Stimulated activated CD8-positive, alpha-beta memory T cell treated with anti-CD3 and anti-CD28 coated beads, Interleukin-7, amount 100 ng/mL, for 1 hour (primary cell): Measurements from ENCODE around the gene PUM1.
"Not testable (repeated sequence)": the region's sequence is repeated elsewhere in the genome, so short reads cannot be mapped to it uniquely, and the experiment has no call there.

ENCODE experiments used
- DNase-seq, 2 donors: peaks; one replicate each; pipeline ENCODE4 v3.0.0-alpha.2; 2020; ENCODE audit warnings: low read depth in 2 of 2

The PUM1 gene

DNA sequence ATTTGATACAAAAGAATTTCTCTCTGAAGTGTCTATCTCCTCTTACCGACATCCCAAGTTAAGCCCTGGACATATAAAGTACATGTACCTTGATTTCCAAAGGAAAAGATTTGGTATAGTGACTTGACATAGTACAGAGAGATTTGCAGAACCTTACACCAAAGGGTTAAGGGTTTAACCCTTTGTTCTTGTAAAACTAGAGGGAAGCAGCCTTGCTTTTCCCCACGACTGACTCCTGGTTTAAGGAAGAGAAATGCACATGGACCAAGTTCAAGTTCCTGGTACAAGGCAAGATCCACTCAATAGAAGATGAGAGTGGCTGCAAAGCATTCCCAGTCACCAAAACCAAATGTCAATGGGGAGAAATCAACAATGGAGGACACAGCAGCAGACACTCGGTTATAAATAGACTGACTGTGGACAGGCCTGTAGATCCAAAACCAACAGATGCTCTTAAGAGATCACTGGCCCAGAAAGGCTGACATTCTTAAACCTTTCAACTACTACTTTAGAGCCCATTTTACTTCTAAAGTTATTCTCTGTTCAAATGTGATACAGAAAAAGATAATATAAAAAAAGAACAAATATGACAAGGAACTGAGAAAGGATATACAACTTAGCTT, 69.4 kb downstream of the PUM1 start:
- no peak for DNase-seq

DNA sequence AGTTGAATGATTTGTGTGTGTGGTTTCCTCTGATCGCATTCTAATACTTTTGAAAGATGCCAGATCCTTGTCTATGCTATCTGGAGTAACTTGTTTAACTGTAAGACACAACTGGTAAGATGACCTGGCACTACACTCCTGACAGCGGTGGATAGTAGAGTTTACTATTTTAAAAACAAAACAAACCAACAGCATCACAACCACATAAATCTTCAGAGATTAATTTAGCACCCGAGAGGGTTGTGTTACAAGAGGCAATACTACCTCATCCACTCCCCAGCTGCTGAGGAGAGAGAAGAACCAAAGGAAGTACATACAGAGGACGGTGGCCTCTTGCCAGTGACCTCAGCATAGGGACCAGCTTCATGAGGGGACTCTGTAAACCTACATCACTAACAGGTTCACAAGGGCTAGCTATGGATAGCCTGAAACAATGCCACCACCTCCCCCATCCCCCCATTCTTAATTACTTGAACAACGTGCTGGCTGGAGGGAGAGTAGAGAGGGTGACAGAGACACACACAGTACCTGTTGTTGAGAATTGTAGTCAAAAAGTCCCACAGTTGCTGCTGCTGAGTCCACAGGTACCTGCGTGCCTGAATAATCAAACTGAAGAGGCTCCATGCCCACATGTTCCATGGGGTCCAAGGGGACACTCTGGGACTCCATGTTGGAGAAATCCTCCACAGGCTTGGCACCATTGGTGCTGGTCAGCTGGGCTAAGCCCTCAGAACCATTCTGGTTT, 73.5 kb downstream of the PUM1 start:
- DNase-seq: no peak

DNA sequence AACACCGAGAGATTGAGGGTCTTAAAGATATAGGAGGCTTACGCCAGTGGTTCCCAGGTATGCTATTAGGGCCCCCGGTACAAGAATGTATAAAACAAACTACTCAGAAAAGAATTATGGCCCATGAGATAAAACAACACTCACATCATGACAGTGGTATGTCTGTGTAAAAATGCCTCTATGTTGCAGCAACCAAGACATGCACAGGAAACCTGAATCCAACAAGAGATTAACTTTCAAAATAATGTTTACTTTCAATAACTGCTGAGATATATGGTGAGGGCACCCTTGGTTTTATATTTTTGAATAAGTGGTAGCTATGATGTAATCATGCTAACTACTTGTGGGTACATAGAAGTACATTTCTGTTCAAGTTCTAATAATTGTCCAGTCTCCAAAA, 74.9 kb downstream of the PUM1 start:
- no peak for DNase-seq

DNA sequence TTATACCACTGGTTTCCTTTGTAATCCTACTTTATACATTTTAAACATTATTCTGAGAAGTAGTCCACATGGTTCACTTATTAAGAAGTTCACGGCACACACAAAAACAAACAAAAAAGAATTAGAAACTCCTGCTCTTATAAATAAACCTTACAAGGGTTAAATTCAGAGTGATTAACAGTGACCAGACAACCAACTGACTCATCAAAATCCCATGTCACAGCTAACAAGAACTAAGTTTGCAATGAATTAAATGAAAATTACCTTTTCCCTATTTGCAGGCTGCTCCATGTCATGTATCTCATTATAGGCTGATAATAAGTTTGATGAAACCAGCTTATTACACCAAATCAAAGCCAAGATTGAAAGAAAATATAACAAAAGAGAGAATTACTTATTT, 77.5 kb downstream of the PUM1 start:
- no peak for DNase-seq

DNA sequence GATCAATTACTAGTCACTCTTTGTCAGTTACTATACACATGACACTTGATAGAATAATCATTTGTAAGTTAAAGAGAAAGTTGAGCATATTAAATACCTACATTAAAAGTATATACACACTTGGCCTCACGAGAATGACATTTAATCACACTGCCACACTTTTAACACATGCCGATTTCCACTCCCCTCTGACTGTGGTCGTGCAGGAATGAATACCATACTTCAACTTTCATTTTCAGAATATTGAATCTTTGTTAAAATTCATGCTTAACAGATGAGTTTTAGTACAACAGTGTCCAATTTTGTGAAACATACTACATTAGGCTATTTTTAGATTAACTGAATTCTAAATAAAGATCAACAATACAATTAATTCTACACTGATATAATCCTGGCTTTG, 78.8 kb downstream of the PUM1 start:
- DNase-seq: no peak

DNA sequence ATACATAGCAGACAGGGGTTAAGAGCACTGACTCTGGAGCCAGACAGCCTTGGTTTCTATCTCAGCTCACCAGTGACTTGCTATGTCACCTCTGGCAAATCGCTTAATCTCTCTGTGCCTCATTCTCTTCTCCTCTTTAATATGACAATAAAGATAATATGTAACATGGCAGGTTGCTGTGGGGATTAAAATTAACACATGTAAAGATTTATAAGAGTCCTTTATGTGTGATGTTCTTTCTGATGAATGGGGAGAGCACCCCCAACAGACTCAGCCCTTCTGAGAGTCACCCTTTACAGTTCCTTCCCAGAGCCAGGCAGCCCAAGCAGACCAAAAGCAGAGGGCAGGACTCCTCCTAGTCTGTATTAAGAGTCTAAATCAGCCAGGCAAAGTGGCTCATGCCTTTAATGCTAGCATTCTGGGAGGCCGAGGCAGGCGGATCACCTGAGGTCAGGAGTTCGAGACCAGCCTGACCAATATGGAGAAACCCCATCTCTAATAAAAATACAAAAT, 80.5 kb downstream of the PUM1 start:
- DNase-seq: no peak

DNA sequence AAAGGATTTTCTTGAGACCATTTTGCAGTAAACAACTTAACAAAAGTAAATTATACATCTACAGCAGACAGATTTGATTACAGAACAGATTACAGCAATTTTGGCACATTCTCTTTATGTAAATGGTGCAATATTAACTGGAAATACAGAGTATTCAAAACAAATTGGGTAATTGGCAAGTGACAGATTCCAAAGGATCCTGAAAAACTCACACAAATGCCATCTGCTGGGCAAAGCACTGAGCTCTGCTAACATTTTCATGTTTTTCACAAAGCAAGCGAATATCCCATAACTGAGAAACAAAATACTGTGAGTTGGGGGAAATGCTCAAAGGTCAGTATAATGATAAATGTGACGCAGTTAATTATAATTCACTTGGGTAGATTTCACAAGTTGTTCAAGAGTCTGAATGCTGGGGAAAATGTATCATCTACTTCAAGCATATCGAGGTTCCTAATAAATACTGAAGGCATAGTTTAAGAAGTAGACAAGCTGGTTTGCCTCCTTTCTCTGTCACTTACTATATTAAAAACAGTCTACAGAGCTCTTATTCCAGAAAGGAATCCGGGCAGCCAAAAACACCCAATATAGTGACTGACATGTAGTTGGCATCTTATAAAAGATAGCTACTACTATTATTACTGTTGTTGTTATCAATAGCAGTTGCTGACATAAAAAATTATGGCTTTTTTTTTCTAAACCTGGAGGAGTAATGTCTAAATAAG, 81.2 kb downstream of the PUM1 start:
- no peak for DNase-seq

DNA sequence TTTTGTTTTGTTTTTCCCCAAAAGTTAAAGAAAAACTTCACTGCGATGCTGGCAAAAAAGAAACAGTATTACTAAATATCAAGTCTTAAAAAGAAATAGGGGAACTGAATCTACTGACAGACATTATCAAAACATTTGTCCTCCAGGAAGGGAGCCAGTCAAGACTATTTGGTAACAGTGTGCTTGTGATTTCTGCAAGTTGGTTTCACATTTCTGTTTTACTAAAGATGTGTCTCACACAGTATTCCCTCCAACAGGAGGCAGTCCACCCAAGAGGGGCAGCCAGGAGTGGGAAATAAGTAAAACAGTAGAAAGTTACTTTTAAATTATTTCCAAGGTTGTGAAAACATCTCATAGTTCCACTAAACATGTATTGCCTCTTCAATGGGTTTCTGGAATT, 82.6 kb downstream of the PUM1 start:
- DNase-seq: no peak

DNA sequence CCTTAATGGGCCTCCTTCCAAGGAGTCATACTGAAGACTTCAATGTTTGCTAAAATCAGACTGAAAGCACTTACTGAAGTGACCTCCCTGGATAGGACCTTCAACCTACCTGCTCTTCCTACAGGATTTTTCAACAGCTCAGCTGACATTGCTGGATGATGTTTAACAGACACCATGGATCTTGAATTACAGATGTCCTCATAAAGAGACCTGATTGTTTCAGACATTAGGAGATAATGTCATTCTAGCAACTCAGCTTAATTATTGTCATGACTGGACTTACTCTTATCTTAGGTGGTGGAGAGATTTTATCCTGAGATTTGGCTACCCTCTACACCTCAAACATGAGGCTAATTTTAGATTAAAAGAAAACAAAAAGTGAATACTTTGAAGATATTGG, 83.1 kb downstream of the PUM1 start:
- no peak for DNase-seq

DNA sequence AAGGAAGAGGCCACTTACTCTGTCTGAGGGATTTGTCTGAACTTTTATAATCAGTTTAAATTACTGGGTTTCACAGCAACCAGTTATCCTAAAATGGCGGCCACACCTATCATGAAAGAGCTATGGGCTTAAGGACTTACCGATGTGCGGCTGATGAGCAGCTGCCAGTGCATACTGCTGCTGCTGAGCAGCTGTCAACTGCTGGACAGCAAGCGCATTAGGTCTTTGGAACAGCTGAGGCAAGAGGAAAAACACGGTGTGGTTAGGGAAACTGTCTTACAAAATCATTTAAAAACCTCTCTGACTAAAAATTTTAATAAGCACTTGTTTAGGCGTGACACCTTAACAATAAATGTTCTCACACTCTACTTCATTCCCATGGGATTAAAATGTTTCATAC, 84.3 kb downstream of the PUM1 start:
- no peak for DNase-seq

DNA sequence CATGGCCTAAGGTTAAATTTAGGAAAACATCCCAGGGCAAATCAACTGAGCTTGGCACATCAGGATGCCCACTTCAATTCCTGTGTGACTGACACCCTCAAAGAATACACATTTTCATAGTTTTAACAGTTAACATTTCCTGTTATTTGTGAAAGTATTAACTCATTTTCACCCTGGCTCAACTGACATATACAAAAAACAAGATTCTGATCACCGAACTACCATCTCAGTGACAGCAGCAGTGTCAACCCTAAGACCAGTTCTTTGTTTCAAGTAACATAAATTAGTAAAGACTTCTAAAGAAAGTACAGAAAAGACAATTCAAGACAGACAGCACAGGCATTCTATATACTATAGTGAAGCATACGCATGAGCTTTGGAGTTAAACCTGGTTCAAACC, 88.0 kb downstream of the PUM1 start:
- DNase-seq: no peak

DNA sequence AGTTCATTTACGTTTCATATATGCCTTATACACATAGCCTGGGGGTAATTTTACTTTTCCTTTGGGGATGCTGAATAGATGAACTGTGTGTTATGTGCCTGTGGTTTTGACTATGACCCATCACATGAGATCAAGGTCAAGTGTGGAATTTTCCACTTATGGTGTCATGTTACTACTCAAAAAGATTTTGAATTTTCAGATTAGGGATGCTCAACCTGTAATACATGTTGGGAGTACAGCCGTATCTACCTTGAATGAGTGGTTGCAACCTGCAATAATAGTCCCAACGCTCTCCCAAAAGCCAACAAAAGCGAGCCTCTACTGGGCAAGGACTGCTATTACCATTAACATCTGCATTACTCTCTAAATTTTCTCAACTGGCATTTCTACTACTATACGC, 88.4 kb downstream of the PUM1 start:
- DNase-seq: no peak

DNA sequence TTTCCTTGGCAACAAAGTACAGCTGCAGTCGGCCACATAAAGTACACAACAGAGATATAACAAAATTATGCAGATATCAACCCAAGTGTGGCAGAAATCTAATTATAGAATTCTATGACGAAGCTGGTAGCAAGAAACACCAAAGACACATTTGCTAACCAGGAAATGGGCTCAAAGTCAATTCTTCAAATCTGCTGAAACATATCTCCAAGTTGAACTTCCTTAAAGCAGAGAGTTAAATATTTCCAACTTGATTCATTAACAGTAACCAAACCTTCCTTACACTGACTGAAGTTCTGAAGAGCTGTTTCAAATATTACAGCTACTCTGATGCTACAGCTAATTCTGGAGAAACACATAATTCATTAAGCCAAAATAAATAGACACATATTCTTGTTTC, 89.4 kb downstream of the PUM1 start:
- no peak for DNase-seq

DNA sequence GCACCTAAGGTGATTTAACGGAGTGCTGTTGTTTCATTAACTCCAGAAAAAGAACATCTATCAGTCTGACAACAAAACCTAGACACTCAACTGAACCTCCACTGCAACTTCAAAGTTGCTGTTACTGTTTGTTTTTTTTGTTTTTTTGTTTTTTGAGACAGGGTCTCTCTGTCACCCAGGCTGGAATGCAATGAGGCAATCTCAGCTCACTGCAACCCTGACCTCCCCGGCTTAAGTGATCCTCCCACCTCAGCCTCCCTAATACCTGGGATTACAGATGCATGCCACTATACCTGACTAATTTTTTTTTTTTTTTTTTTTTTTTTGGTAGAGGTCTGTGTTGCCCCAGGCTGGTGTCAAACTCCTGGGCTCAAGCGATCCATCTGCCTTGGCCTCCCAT, 90.3 kb downstream of the PUM1 start:
- DNase-seq: no peak

DNA sequence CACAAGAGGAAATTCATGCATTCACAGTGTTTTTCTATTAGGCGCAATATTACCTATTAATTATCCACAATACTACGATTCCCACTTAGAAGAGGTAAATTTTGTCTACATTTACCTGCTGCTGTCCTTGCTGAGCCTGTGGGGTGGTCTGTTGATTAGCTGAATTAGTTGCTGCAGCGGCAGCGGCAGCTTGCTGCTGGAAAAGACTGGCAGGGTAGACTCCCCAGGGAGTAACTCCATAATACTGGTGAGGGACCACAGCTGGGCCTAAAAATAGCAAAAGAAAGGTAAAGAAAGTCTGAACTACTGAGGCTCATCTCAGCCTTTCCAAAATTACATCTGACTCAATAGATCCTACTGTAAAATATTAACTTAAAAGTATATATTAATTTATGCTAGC, 91.0 kb downstream of the PUM1 start:
- no peak for DNase-seq

DNA sequence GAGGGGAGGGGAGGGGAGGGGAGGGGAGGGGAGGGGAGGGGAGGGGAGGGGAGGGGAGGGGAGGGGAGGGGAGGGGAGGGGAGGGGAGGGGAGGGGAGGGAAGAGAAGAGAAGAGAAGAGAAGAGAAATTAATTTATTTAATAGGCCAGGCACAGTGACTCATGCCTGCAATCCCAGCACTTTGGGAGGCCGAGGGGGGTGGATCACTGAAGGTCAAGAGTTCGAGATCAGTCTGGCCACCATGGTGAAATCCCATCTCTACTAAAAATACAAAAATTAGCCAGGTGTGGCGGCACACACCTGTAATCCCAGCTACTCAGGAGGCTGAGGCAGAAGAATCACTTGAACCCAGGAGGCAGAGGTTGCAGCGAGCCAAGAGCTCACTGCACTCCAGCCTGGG, 93.2 kb downstream of the PUM1 start:
- not testable (repeated sequence) for DNase-seq

DNA sequence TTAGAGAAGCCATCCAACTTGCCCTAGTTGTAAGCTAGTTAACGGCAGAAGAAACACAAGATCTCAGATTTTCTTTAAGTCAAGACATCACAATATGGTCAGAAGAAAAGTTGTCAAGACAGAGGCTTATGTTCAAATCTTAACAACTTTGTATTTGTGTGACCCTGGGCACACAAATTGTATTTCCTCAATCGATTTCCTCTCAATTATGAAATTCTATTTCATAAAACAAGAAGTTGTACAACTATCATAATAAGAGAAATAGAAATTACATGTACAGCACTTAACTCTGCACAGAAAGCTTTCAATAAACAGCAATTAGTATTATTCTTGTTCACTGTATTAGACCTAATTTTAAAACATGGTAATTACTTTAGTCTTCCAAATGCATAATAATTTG, 94.0 kb downstream of the PUM1 start:
- no peak for DNase-seq

DNA sequence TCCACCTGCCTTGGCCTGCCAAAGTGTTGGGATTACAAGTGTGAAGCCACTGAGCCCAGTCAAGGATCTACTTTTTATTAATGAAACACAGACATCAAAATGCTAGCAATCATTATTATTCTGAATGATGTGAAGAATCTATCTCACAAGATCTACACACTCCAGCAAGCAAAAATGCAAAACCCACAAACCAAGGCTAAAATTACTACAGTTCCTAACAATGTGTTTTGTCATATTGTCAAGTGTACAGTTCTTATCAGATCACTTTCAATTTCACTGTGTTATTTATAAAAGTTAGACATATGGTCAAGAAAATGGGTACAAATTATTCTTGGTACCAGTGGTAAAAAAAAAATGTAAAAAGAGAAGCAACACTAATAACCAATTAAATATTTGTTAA, 95.6 kb downstream of the PUM1 start:
- DNase-seq: no peak

DNA sequence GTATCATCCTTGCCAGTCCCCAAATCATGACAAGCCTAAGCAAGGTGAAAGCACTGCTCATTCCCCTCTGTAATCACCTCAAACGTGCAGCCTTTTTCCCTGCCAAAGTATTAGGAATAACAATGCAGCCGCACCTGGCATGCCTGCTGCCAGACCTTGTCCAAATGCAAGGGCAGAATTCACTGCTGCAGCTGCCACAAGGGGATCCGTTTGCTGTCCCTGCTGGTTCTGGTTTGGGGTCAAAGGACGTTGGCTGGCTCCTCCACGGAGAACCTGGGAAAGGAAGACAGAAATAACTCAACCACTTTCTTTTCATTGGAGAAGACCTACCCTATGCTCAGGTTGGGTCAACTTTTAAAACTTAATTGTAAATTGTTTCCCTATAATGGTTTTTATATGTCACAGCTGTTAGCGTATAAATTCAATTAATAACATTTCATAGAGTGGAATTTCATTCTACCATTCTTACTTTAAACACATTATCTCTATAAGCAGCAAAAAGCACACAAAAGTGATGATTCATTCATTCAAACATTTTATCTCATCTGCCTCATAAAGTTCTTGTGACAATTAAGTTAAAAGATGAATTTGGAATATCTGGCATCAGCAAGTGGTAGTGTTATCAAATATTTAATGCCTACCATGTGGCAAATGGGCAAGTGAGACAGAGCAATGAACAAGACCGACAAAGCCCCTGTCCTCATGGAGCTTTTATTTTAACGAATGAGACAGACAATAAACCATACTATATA, 97.1 kb downstream of the PUM1 start:
- no peak for DNase-seq

DNA sequence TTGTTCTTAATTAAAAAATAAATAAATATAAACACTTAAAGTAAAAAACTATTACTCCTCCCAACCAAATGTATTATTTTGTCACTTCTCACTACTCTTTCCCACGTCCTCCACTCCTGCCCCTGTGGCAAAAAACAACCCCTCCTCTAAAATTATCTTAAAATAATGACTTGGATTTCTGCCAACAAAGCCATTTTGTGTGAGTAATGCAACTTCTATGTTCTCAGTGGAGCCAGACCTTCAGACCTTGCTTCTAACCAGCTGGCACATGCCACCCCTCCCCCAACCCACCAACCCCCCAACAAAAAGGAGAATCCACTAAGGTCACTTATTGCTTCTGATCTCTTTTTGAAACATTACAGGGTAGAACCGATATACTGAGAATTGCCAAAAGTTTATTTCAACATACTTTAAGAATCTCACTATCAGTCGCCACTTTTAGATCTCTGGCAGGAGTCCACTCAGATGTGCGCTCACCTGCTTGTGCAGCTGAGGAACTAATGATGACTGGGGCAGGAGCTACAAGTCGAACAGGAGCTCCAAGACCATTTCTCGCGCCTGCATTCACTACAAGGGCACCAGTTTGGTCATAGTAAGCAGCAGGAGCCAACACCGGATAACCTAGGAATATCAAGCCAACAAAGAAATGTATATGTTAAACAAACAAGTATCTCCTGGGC, 98.7 kb downstream of the PUM1 start:
- DNase-seq: no peak

DNA sequence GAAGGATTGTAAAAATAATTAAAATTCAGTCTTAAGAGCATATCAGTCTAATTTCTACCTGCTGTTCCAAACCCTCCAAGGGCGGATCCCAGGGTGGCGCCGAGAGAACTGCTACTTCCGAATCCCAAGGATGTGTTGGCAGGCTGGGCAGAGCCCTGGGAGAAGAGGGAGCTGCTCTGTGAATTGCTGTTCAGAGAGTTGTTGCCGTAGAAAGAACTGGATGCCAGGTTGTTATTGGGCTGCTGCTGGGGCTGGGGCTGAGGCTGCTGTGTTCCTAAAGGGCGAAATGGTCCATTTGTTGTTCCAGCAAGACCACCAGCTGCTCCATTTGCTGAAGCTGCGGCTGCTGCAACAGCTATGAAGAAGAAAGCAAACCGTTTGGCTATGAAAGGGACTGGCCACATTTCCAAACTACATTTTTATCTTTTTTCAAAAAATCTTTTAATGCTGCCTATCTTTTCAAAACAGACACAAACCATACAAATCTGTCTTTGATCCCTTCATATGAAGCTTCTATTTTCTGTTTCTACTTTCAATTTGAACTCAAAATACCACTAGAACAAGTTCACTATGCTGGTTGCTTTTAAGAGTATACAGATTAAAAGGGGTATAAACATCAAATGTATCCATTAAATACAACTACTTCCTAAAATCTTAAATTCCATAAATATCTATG, 99.5 kb downstream of the PUM1 start:
- no peak for DNase-seq
